C4-2B (cell line): Measurements from ENCODE around the gene MBNL3.
"Not testable (repeated sequence)": the region's sequence is repeated elsewhere in the genome, so short reads cannot be mapped to it uniquely, and the experiment has no call there.

Experiments used
- H3K27ac ChIP-seq: fragments of 450-650 bp; 2 replicates; pipeline ENCODE4 v1.5.1; 2017
- ZFX ChIP-seq: fragments of 450-650 bp; IDR thresholded peaks from 2 replicates; pipeline ENCODE4 v1.6.1; 2017
- TF ChIP-seq, protein P1 (sequence below): fragments of 450-650 bp; conservative IDR thresholded peaks from 2 replicates; pipeline ENCODE4 v1.5.1; 2017; ENCODE audit warnings: mild to moderate bottlenecking

MBNL3 gene

DNA sequence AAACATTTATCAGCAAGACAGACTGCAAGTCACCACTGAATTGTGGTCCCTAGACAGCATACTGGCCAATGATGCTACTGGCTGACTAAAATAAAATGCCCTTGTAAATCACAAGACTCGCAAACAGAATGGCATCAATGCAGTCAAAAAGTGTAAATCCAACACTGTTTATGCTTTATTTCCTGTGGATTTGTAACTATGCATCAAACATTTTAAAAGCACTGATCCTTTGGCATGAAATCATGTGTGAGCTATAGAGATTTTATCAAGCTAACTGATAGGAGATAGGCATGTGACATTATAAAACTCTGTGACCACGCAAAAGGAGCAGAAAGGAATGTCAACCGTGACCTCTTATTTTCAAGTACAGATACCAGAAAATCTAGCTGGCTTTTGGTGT lies 20.8 kb downstream of the MBNL3 start:
- H3K27ac ChIP-seq, result no peak overlapping the region
- TF ChIP-seq, protein P1, sequence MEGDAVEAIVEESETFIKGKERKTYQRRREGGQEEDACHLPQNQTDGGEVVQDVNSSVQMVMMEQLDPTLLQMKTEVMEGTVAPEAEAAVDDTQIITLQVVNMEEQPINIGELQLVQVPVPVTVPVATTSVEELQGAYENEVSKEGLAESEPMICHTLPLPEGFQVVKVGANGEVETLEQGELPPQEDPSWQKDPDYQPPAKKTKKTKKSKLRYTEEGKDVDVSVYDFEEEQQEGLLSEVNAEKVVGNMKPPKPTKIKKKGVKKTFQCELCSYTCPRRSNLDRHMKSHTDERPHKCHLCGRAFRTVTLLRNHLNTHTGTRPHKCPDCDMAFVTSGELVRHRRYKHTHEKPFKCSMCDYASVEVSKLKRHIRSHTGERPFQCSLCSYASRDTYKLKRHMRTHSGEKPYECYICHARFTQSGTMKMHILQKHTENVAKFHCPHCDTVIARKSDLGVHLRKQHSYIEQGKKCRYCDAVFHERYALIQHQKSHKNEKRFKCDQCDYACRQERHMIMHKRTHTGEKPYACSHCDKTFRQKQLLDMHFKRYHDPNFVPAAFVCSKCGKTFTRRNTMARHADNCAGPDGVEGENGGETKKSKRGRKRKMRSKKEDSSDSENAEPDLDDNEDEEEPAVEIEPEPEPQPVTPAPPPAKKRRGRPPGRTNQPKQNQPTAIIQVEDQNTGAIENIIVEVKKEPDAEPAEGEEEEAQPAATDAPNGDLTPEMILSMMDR, result no peak
- TF ChIP-seq ZFX, result no peak

DNA sequence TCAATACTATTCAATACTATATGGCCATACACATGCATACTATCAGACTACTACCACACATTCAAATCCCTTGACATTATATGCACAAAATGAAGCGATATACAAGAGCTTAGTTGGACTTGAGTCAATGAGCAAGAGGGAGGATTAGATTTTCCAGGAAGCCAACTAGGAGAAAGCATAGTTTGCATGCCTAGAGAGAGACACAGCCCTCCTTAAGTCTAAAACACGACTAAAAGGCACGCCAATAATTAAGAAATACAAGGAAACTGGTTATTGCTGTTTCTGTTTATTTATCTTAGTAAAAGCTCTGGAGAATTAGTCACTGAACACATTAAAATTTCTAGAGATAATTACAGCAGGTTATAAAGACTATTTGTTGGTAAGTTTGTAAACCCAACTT lies 21.8 kb downstream of the MBNL3 start:
- no peak overlapping the region for H3K27ac ChIP-seq
- TF ChIP-seq ZFX, result no peak
- TF ChIP-seq, protein P1, result no peak

DNA sequence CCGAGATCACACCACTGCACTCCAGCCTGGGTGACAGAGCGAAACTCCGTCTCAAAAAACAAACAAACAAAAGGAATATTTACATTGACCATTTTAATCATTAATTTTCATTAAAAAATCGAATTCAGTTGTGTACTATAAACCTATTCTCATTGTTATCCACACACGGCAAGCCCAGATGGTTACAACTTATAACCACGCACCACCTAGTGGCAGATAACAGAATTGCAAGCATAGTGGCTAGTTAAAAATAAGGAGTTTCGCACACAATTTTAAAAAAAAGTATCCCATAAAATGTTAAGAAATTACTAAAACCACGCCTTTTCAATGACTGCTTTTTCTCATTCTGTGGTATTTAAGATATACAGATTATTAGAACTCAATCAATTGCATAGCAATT lies 25.4 kb downstream of the MBNL3 start:
- TF ChIP-seq ZFX, result no peak
- TF ChIP-seq, protein P1, result peak; percentile 68
- no peak overlapping the region for H3K27ac ChIP-seq

DNA sequence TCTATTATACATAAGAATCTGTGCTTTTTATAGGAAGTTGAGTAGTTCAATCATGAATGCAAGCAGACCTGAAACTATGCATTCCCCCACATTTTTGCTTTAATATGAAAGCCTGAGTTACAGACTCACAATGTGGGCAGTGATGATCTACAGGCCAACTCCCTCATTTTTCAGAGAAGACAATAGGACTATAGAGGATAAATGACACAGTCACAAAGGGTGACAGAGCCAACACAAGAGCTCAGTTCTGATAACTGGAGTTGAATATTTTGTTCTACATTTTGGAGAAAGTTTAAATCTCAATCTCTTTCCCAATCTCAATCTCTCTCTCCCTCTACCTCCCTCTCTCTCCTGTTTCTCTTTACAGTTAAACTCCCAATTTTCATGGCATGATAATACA lies 27.0 kb downstream of the MBNL3 start:
- TF ChIP-seq ZFX, result no peak
- TF ChIP-seq, protein P1, result no peak

DNA sequence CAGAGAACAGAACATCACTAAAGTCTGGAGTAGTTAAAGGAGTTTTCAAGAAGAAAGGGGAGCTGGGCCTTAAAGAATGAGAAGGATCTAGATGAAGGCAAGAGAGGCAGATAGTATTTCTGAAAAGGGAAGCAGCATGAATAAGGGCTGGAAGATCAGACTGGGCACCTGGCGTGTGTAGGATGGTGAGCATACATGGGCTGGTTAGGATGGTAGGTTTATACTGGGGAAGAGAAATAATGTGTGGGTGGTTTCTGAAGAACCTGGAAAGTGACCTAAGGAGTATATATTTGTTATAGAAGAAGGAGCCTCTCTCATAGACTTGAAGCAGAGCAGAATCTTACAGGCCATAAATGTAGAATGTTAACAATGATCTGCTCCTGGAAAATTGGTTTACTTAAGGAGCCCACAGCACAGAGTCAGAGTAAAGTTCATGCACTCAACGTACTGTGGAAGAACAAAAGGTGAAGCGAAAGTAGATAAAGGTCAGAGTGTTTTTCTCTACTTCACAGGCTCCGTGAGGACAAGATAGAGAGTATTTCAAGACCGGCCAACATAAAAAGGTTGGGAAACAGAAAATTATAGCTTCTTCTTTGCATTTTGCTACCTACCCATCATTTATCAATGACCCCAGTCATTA lies 35.8 kb downstream of the MBNL3 start:
- H3K27ac ChIP-seq, result no peak overlapping the region
- TF ChIP-seq, protein P1, result no peak
- TF ChIP-seq ZFX, result no peak

More for the DNA sequence above, 27.0 kb downstream of the MBNL3 start:
- H3K27ac ChIP-seq, result no peak overlapping the region

DNA sequence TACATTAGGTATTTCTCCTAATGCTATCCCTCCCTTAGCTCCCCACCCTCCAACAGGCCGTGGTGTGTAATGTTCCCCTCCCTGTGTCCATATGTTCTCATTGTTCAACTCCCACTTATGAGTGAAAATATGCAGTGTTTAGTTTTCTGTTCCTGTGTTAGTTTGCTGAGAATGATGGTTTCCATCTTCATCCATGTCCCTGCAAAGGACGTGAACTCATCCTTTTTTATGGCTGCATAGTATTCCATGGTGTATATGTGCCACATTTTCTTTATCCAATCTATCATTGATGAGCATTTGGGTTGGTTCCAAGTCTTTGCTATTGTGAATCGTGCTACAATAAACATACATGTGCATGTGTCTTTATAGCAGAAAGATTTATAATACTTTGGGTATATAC lies 42.9 kb downstream of the MBNL3 start:
- not testable (repeated sequence) for H3K27ac ChIP-seq

DNA sequence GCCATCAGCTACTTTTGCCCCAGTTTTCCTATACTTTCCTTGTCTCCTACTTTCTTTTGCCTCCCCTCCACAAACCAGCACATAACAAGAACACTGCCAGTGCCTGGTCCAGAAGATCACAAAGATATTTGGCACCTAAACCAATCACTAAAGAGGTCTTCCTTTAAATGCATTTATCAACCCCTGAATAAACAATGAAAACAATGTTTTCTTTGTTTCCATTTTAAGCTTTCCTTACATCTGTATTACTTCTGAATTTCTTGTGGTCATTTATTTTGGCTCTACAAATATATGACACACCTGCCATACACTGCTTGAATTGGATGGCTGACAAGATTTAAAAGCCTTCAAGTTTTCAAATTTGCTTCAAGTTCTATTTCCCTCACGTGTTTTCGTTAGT lies 43.9 kb downstream of the MBNL3 start:
- no peak overlapping the region for H3K27ac ChIP-seq
- TF ChIP-seq, protein P1, result no peak
- TF ChIP-seq ZFX, result no peak
